Lower leg skin (tissue), 4 donors: Measurements from ENCODE around the gene BFSP2. TPM values are rescaled to one million over a fixed set of nuclear protein-coding genes. Genes with fewer than 3 reads are reported as not detected.

Source experiments
- DNase-seq, 2 donors: peaks; one replicate each; pipeline ENCODE4 v3.0.0-alpha.2; 2019; ENCODE audit warnings: low spot score in 2 of 2
- H3K4me3 ChIP-seq: fragments of 200-600 bp; sonication (generic); 2 replicates; pipeline ENCODE4 v1.5.1; 2017; ENCODE audit warnings: mild to moderate bottlenecking, low read depth; ENCODE audit not compliant: poor library complexity, severe bottlenecking
- CTCF ChIP-seq, 3 donors: fragments of 450-650 bp; IDR thresholded peaks; one replicate each; pipeline ENCODE4 v1.5.1; 2016; ENCODE audit warnings: antibody characterized with exemption in 3 of 3, mild to moderate bottlenecking in 3 of 3, moderate library complexity in 2 of 3
- POLR2A ChIP-seq, 2 donors: fragments of 450-650 bp; IDR thresholded peaks; one replicate each; pipeline ENCODE4 v1.6.1; 2016 to 2017; ENCODE audit warnings: antibody characterized with exemption in 2 of 2, mild to moderate bottlenecking in 1 of 2, moderate library complexity in 1 of 2
- WGBS, 2 donors: methylation state at CpG; one replicate each; pipeline ENCODE4 v1.1.5; 2018; 5-methylcytosine and 5-hydroxymethylcytosine counted together
- intact Hi-C: fragments of 100-400 bp; cut with DNase I; formaldehyde crosslinking; loops from one replicate; pipeline ENCODE4 v1.15.0; 2023; ENCODE audit warnings: low total_unique reads
- total RNA-seq, 4 donors: library from RNA; depleted of rRNA; stranded (reverse); fragments of >200 nt; gene quantifications; one replicate each; pipeline ENCODE4 v1.1.0, GENCODE V29; 2016

The BFSP2 gene
- total RNA-seq, 4 donors from 2014 or later = not detected

GRCh38 chr3:133364704-133365103, 35.2 kb upstream of the BFSP2 start:
- DNase-seq = no peak
- 81 to 87% methylated on average over 4 of the region's 4 CpGs for WGBS, 2 donors
- no peak for TF ChIP-seq CTCF (IDR thresholded peaks at IDR 0.05)
- TF ChIP-seq POLR2A (IDR thresholded peaks at IDR 0.05) = no peak
- intact Hi-C loops = no loop called here
- no peak overlapping the region for H3K4me3 ChIP-seq

- no peak for DNase-seq
- intact Hi-C loops = no loop called here
- H3K4me3 ChIP-seq = no peak overlapping the region
- no peak for TF ChIP-seq CTCF (IDR thresholded peaks at IDR 0.05)
- 91 to 100% methylated on average over 2 of the region's 2 CpGs for WGBS, 2 donors
Observed at GRCh38 chr3:133366921-133367320, 32.9 kb upstream of the BFSP2 start.

GRCh38 chr3:133367403-133367802, 32.5 kb upstream of the BFSP2 start:
- H3K4me3 ChIP-seq = no peak overlapping the region
- TF ChIP-seq CTCF (IDR thresholded peaks at IDR 0.05) = no peak
- no peak for TF ChIP-seq POLR2A (IDR thresholded peaks at IDR 0.05)
- DNase-seq = no peak
- intact Hi-C loops = no loop called here
- 87 to 89% methylated on average over 3 of the region's 3 CpGs for WGBS, 2 donors

- 70 to 83% methylated on average over 1 of the region's 1 CpG for WGBS, 2 donors
- intact Hi-C loops = no loop called here
- H3K4me3 ChIP-seq = no peak overlapping the region
- TF ChIP-seq CTCF (IDR thresholded peaks at IDR 0.05) (no peak), POLR2A (IDR thresholded peaks at IDR 0.05) (no peak)
- DNase-seq = no peak
Observed at GRCh38 chr3:133367956-133368355, 31.9 kb upstream of the BFSP2 start.

GRCh38 chr3:133368371-133369067, 31.3 kb upstream of the BFSP2 start:
- 73 to 77% methylated on average over 4 of the region's 4 CpGs for WGBS, 2 donors
- DNase-seq = no peak
- H3K4me3 ChIP-seq = no peak overlapping the region
- intact Hi-C loops = no loop called here
- TF ChIP-seq POLR2A (IDR thresholded peaks at IDR 0.05) (no peak), CTCF (IDR thresholded peaks at IDR 0.05) (no peak)

GRCh38 chr3:133369068-133369440, 30.8 kb upstream of the BFSP2 start:
- intact Hi-C loops = no loop called here
- WGBS, 2 donors = 87% methylated on average over 9 of the region's 9 CpGs

More at GRCh38 chr3:133369068-133369440, 30.8 kb upstream of the BFSP2 start:
- no peak overlapping the region for H3K4me3 ChIP-seq
- no peak for TF ChIP-seq POLR2A (IDR thresholded peaks at IDR 0.05)
- no peak for TF ChIP-seq CTCF (IDR thresholded peaks at IDR 0.05)
- no peak for DNase-seq
